Amniotic epithelial cell (primary cell): Measurements from ENCODE around the gene MYT1.
"Not testable (repeated sequence)": the region's sequence is repeated elsewhere in the genome, so short reads cannot be mapped to it uniquely, and the experiment has no call there.

Experiments
- DNase-seq: peaks from one replicate; pipeline ENCODE4 v3.0.0-alpha.2; 2010; ENCODE audit warnings: low read depth

The MYT1 gene

GRCh38 chr20:64234291-64234791 lies 70.1 kb downstream of the MYT1 start:
- no peak for DNase-seq

- not testable (repeated sequence) for DNase-seq
Observed at GRCh38 chr20:64234921-64235565, 70.8 kb downstream of the MYT1 start.

GRCh38 chr20:64236137-64237088 lies 72.2 kb downstream of the MYT1 start:
- DNase-seq = no peak

GRCh38 chr20:64237316-64237715 lies 73.1 kb downstream of the MYT1 start:
- DNase-seq = no peak

GRCh38 chr20:64238115-64238825 lies 74.0 kb downstream of the MYT1 start:
- DNase-seq = no peak

GRCh38 chr20:64238851-64239387 lies 74.7 kb downstream of the MYT1 start:
- no peak for DNase-seq

- no peak for DNase-seq
Observed at GRCh38 chr20:64239449-64240242, 75.4 kb downstream of the MYT1 start.

GRCh38 chr20:64240243-64241015 lies 76.2 kb downstream of the MYT1 start:
- no peak for DNase-seq

GRCh38 chr20:64241061-64241460 lies 76.8 kb downstream of the MYT1 start:
- DNase-seq = no peak

- no peak for DNase-seq
Observed at GRCh38 chr20:64242003-64242796, 77.9 kb downstream of the MYT1 start.

- no peak for DNase-seq
Observed at GRCh38 chr20:64242797-64243475, 78.7 kb downstream of the MYT1 start.

GRCh38 chr20:64244281-64244805 lies 80.1 kb downstream of the MYT1 start:
- DNase-seq = no peak

GRCh38 chr20:64244870-64245603 lies 80.8 kb downstream of the MYT1 start:
- DNase-seq = no peak

- DNase-seq = no peak
Observed at GRCh38 chr20:64245746-64246595, 81.7 kb downstream of the MYT1 start.

- DNase-seq = no peak
Observed at GRCh38 chr20:64246616-64247306, 82.5 kb downstream of the MYT1 start.

GRCh38 chr20:64247307-64247618 lies 83.0 kb downstream of the MYT1 start:
- DNase-seq = no peak
